Activated T-cell treated with anti-CD3 and anti-CD28 coated beads, Interleukin-2, amount 50 U/mL, for 72 hours (primary cell): ENCODE results near the gene FRMD4B. TPM values are rescaled to one million over a fixed set of nuclear protein-coding genes. Genes with fewer than 3 reads are reported as not detected.
A peak's percentile ranks its signal among the peaks of the same experiment; 100 is the strongest.
"Not testable (repeated sequence)": the region's sequence is repeated elsewhere in the genome, so short reads cannot be mapped to it uniquely, and the experiment has no call there.

ENCODE experiments used
- ATAC-seq, 2 donors: fragments of 150-1000 bp; cut with Tn5 transposase; replicated peaks in 1 of 2; 2 replicates each; pipeline ENCODE4 v1.10.0; 2021; ENCODE audit warnings: moderate library complexity in 2 of 2, mild to moderate bottlenecking in 1 of 2
- DNase-seq, 2 donors: peaks; one replicate each; pipeline ENCODE4 v3.0.0; 2021 to 2022; ENCODE audit warnings: mixed read lengths in 1 of 2
- H3K27ac Mint-ChIP-seq: one replicate; pipeline ENCODE4 v1.8.0; 2022; ENCODE audit warnings: mild to moderate bottlenecking, moderate library complexity, mixed read lengths
- H3K27me3 Mint-ChIP-seq: one replicate; pipeline ENCODE4 v1.8.0; 2022; ENCODE audit warnings: low read depth, mixed read lengths
- H3K36me3 Mint-ChIP-seq, 2 donors: one replicate each; pipeline ENCODE4 v1.8.0; 2022; ENCODE audit warnings: mixed read lengths in 2 of 2, mild to moderate bottlenecking in 1 of 2; ENCODE audit not compliant: insufficient read depth in 2 of 2
- H3K4me1 Mint-ChIP-seq: one replicate; pipeline ENCODE4 v1.8.0; 2022; ENCODE audit warnings: low read depth, mixed read lengths
- H3K4me3 Mint-ChIP-seq, 2 donors: one replicate each; pipeline ENCODE4 v1.8.0; 2022; ENCODE audit warnings: mild to moderate bottlenecking in 2 of 2, mixed read lengths in 2 of 2, moderate library complexity in 2 of 2
- H3K9me3 Mint-ChIP-seq, 2 donors: one replicate each; pipeline ENCODE4 v1.8.0; 2022; ENCODE audit warnings: mixed read lengths in 2 of 2
- total RNA-seq, 2 donors: library from RNA; stranded (reverse); gene quantifications; one replicate each; pipeline ENCODE4 v1.2.3, GENCODE V29; 2022

Gene FRMD4B
- total RNA-seq, 2 donors from 2014 or later: 40.4 to 77.7 TPM

GRCh38 chr3:69296995-69297394 lies 88.9 kb downstream of the FRMD4B start:
- H3K27ac Mint-ChIP-seq: no peak overlapping the region
- peaks cover 15% of the 10 kb centered on the region for H3K4me1 Mint-ChIP-seq
- no peaks in the 10 kb centered on the region for H3K9me3 Mint-ChIP-seq

GRCh38 chr3:69294014-69294766 lies 91.7 kb downstream of the FRMD4B start:
- peak; percentile 87 for ATAC-seq
- no peaks in the 10 kb centered on the region for H3K36me3 Mint-ChIP-seq
- H3K9me3 Mint-ChIP-seq: no peaks in the 10 kb centered on the region
- DNase-seq: peak; percentile 3 to 8
- H3K27ac Mint-ChIP-seq: no peak overlapping the region
- H3K4me1 Mint-ChIP-seq: peaks cover 25% of the 10 kb centered on the region
- H3K4me3 Mint-ChIP-seq: no peak overlapping the region
- H3K27me3 Mint-ChIP-seq: peaks cover 15% of the 10 kb centered on the region

More at GRCh38 chr3:69296995-69297394, 88.9 kb downstream of the FRMD4B start:
- no peak for ATAC-seq
- no peak overlapping the region for H3K4me3 Mint-ChIP-seq
- DNase-seq: no peak
- peaks cover 11% of the 10 kb centered on the region for H3K27me3 Mint-ChIP-seq
- H3K36me3 Mint-ChIP-seq: no peaks in the 10 kb centered on the region

- Mint-ChIP-seq H3K27me3 (peaks cover 15% of the 10 kb centered on the region), H3K27ac (no peak overlapping the region), H3K4me3 (no peak overlapping the region), H3K36me3 (no peaks in the 10 kb centered on the region), H3K4me1 (peaks cover 32% of the 10 kb centered on the region), H3K9me3 (no peaks in the 10 kb centered on the region)
- DNase-seq (no peak), ATAC-seq (no peak)
Observed at GRCh38 chr3:69292959-69293574, 92.8 kb downstream of the FRMD4B start.

- Mint-ChIP-seq H3K4me1 (peaks cover 41% of the 10 kb centered on the region), H3K4me3 (no peak overlapping the region), H3K9me3 (no peaks in the 10 kb centered on the region), H3K27ac (no peak overlapping the region), H3K36me3 (no peaks in the 10 kb centered on the region), H3K27me3 (peaks cover 12% of the 10 kb centered on the region)
- DNase-seq (no peak), ATAC-seq (no peak)
Observed at GRCh38 chr3:69292185-69292584, 93.7 kb downstream of the FRMD4B start.

- Mint-ChIP-seq H3K27me3 (peaks cover 4% of the 10 kb centered on the region), H3K36me3 (peaks cover 0 to 2% of the 10 kb centered on the region in 2 donors), H3K27ac (no peak overlapping the region), H3K4me1 (peaks cover 43% of the 10 kb centered on the region), H3K4me3 (no peak overlapping the region), H3K9me3 (no peaks in the 10 kb centered on the region)
- ATAC-seq (no peak), DNase-seq (no peak)
Observed at GRCh38 chr3:69290430-69290829, 95.5 kb downstream of the FRMD4B start.

GRCh38 chr3:69290006-69290405 lies 95.9 kb downstream of the FRMD4B start:
- H3K4me3 Mint-ChIP-seq: no peak overlapping the region
- no peaks in the 10 kb centered on the region for H3K9me3 Mint-ChIP-seq
- peak in 1 of 2 donors; percentile 6 for DNase-seq
- H3K27ac Mint-ChIP-seq: no peak overlapping the region
- peaks cover 4% of the 10 kb centered on the region for H3K27me3 Mint-ChIP-seq
- H3K4me1 Mint-ChIP-seq: peaks cover 43% of the 10 kb centered on the region
- ATAC-seq: no peak
- peaks cover 0 to 2% of the 10 kb centered on the region in 2 donors for H3K36me3 Mint-ChIP-seq

GRCh38 chr3:69288161-69288895 lies 97.6 kb downstream of the FRMD4B start:
- DNase-seq (peak; percentile 73 to 74), ATAC-seq (peak; percentile 99)
- peak overlapping the region; percentile 20 for H3K27ac Mint-ChIP-seq
- H3K36me3 Mint-ChIP-seq: peaks cover 0 to 2% of the 10 kb centered on the region in 2 donors
- peaks cover 39% of the 10 kb centered on the region for H3K4me1 Mint-ChIP-seq
- H3K9me3 Mint-ChIP-seq: no peaks in the 10 kb centered on the region
- H3K27me3 Mint-ChIP-seq: peaks cover 4% of the 10 kb centered on the region
- peak overlapping the region; percentile 72 to 76 for H3K4me3 Mint-ChIP-seq

GRCh38 chr3:69283913-69284611 lies 101.8 kb downstream of the FRMD4B start:
- no peak for DNase-seq
- Mint-ChIP-seq H3K4me3 (no peak overlapping the region), H3K27me3 (no peaks in the 10 kb centered on the region), H3K4me1 (peaks cover 65% of the 10 kb centered on the region), H3K27ac (no peak overlapping the region), H3K9me3 (no peaks in the 10 kb centered on the region), H3K36me3 (peaks cover 0 to 2% of the 10 kb centered on the region in 2 donors)
- no peak for ATAC-seq

- Mint-ChIP-seq H3K4me3 (peak overlapping the region in 1 of 2 donors; percentile 27), H3K27me3 (no peaks in the 10 kb centered on the region), H3K9me3 (no peaks in the 10 kb centered on the region), H3K27ac (no peak overlapping the region), H3K36me3 (peaks cover 0 to 2% of the 10 kb centered on the region in 2 donors), H3K4me1 (peaks cover 64% of the 10 kb centered on the region)
- ATAC-seq (no peak), DNase-seq (no peak)
Observed at GRCh38 chr3:69283496-69283895, 102.4 kb downstream of the FRMD4B start.

- Mint-ChIP-seq H3K27me3 (no peaks in the 10 kb centered on the region), H3K9me3 (no peaks in the 10 kb centered on the region), H3K4me1 (peaks cover 51% of the 10 kb centered on the region), H3K36me3 (peaks cover 0 to 2% of the 10 kb centered on the region in 2 donors), H3K4me3 (peak overlapping the region; percentile 27 to 51), H3K27ac (peak overlapping the region; percentile 34)
- DNase-seq (peak; percentile 60 to 70), ATAC-seq (peak; percentile 99)
Observed at GRCh38 chr3:69282181-69282580, 103.7 kb downstream of the FRMD4B start.

GRCh38 chr3:69277403-69277802 lies 108.5 kb downstream of the FRMD4B start:
- H3K9me3 Mint-ChIP-seq, H3K36me3 Mint-ChIP-seq, DNase-seq, H3K4me3 Mint-ChIP-seq, ATAC-seq, H3K27ac Mint-ChIP-seq, H3K27me3 Mint-ChIP-seq: not testable (repeated sequence)
- H3K4me1 Mint-ChIP-seq: peaks cover 33% of the 10 kb centered on the region

- Mint-ChIP-seq H3K4me1 (peaks cover 28% of the 10 kb centered on the region), H3K27ac (no peak overlapping the region)
- DNase-seq: no peak
Observed at GRCh38 chr3:69276884-69277283, 109.0 kb downstream of the FRMD4B start.

More at GRCh38 chr3:69276884-69277283, 109.0 kb downstream of the FRMD4B start:
- ATAC-seq: no peak
- Mint-ChIP-seq H3K4me3 (no peak overlapping the region), H3K9me3 (no peaks in the 10 kb centered on the region), H3K36me3 (no peaks in the 10 kb centered on the region), H3K27me3 (no peaks in the 10 kb centered on the region)
